AG09309 (cell line): Measurements from ENCODE around the gene NPC1.

Source experiments
- DNase-seq: peaks from one replicate; pipeline ENCODE4 v3.0.0-alpha.2; 2010; ENCODE audit warnings: low read depth
- H3K4me3 ChIP-seq: 2 replicates; pipeline ENCODE4 v1.5.1; 2011; ENCODE audit warnings: mild to moderate bottlenecking, low read depth, low read length, moderate library complexity; ENCODE audit not compliant: control insufficient read depth
- TF ChIP-seq, protein P1 (sequence below): IDR thresholded peaks from 2 replicates; pipeline ENCODE4 v1.5.1; 2011; ENCODE audit warnings: mild to moderate bottlenecking, low read depth, low read length, inconsistent platforms; ENCODE audit not compliant: insufficient read depth, control insufficient read depth; ENCODE audit errors: missing control alignments

NPC1 gene

DNA sequence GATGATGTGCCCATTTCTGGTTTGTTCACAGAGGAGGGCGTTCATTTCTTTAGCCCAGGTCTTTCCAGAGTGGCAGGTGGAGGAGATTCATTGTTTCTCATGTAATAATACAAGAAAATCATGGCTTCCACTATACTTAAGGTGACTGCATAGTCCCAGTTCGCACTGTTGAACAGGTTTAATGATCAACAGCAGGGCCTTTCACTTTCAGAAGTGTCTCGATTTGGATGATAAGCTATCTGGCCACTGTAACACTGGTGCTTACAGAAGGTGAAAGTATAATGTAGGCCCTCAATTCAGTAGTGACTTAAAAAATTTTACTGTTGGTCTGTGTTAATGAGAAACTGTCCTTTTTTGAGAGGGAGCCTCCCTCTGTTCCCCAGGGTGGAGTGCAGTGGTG is 81.6 kb downstream of the NPC1 start:
- TF ChIP-seq, protein P1, sequence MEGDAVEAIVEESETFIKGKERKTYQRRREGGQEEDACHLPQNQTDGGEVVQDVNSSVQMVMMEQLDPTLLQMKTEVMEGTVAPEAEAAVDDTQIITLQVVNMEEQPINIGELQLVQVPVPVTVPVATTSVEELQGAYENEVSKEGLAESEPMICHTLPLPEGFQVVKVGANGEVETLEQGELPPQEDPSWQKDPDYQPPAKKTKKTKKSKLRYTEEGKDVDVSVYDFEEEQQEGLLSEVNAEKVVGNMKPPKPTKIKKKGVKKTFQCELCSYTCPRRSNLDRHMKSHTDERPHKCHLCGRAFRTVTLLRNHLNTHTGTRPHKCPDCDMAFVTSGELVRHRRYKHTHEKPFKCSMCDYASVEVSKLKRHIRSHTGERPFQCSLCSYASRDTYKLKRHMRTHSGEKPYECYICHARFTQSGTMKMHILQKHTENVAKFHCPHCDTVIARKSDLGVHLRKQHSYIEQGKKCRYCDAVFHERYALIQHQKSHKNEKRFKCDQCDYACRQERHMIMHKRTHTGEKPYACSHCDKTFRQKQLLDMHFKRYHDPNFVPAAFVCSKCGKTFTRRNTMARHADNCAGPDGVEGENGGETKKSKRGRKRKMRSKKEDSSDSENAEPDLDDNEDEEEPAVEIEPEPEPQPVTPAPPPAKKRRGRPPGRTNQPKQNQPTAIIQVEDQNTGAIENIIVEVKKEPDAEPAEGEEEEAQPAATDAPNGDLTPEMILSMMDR: no peak
- no peak for DNase-seq
- no peak overlapping the region for H3K4me3 ChIP-seq

DNA sequence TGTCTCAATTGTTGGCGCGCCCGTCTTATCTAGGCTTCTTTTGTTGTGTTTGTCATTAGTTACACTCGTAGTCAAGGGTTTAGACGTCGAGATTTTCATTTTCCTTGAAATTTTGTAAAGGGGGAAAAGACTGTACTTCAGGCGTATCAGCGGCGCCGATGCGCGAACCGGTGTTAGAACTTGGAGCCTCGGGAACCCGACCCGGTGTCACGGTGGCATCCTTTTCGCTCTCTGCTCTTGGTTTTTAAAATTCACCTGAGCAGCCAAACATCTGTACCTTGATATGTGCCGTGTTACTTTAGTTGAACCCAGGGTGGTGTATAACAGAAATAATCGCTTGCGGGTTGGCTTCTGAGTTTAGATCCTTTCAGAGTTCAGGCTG is 82.4 kb downstream of the NPC1 start:
- DNase-seq: no peak

DNA sequence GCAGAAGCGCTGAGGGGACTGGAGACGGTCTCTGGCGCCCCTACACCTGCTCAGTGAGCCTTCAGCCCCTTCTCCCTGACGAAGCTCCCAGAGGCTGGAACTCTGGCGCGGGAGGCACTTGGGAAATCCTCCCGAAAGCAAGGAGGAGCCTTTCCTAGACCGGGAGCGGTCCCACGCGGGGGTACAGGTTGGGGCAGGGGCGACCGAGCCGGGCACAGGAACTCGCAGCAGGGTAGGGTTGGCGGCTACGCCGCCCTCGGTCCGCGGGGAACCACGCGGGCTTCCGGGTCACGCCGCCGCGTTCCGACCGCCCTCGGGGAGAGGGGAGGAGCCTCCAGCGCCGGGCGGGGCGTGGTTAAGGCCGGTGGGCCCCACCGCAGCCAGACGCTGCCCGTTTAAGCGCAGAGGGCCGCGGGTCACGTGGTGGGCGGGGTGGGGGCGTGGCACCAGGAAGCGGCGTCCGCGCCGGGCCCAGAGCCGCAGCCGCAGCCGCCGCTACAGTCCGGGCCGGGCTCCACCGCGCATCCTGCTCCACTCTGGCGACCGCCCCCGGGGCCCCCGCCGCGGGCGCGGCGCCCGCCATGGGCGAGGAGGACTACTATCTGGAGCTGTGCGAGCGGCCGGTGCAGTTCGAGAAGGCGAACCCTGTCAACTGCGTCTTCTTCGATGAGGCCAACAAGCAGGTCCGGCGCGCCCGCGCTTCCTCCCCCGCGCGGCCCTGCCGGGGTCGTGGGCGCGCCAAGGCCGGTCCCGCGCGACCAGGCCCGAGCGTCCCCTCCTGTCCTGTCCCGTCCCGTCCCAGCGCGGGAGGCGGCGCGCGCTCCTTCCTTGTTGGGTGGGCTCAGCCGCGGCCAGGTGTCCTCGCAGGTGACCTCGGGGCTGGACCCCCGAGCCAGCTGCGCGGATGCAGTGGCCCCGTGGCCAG is 83.0 kb downstream of the NPC1 start, which contains the start of gene RMC1:
Gene RMC1, plus strand, starts transcription at position 474 of the 925 bp plus-strand sequence. Its CDS starts 108 bp downstream, at position 582.
- DNase-seq: peak; percentile 56
- H3K4me3 ChIP-seq: peak within 1 kb of the TSS; percentile 71
- TF ChIP-seq, protein P1: no peak

More for the DNA sequence above, 82.4 kb downstream of the NPC1 start:
- H3K4me3 ChIP-seq: peak overlapping the region; percentile 68
- TF ChIP-seq, protein P1: no peak

DNA sequence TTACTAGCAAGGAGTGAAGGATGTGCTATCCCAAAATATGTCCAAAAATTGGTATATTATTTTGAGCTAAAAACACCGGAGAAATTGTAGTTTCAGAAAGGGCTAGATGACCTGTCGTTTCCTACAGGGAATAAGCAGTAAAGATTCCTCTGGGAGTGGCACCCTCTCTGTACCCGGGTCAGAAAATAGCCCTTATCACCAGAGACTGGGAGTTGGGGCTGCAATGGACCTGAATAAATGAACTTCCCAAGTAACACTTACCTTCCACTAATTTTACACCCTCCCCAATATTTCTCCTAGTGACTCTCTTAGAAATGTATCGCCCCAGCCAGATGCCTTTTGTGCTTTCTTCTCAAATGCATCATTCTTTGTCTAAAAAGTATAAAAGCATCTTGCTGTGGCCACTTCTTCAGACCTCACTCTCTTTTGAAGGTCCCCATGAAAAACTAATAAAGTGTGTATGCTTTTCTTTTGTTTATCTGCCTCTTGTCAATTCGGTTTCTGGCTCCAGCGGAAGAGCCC is 83.7 kb downstream of the NPC1 start:
- peak overlapping the region; percentile 71 for H3K4me3 ChIP-seq
- no peak for DNase-seq

DNA sequence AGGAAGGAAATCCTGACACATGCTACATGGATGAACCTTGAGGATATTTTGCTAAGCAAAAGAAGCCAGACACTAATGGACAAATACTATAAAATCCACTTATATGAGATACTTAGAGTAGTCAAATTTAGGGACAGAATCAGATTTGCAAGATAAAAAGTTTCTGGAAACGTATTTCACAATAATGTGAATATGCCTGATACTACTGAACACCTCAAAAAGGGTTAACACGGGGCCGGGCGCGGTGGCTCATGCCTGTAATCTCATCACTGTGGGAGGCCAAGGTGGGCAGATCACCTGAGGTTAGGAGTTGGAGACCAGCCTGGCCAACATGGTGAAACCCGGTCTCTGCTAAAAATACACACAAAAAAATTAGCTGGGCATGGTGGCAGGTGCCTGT is 84.7 kb downstream of the NPC1 start:
- DNase-seq: no peak
- no peak overlapping the region for H3K4me3 ChIP-seq
- TF ChIP-seq, protein P1: no peak

More for the DNA sequence above, 83.7 kb downstream of the NPC1 start:
- TF ChIP-seq, protein P1: no peak

DNA sequence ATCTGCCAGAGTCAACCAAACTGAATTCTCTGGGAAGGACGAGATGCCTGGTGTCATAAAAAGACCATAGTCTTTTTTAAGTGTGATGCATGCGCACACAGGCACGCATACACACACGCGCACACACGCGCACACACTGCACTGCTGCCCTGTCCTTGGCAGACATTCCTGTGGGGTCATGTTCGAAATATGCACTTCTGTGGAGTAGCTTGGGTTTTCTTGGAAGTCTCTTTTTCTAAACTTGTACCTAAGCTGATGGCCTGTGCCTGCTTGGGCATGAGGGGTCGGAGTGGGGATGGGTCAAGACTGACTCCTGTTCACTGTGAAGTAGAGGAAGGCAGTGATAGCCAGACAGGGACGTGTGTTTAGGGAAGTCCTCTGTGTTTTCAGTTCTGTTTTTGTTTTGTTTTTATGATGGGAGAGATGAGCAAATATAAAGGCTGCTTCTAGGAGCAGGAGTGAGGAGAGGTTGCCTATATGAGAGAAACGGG is 87.0 kb downstream of the NPC1 start:
- TF ChIP-seq, protein P1: no peak
- H3K4me3 ChIP-seq: no peak overlapping the region
- no peak for DNase-seq
